Measurements from ENCODE around the gene OR2H2. TPM values are rescaled to one million over a fixed set of nuclear protein-coding genes. Genes with fewer than 3 reads are reported as not detected.

The OR2H2 gene
- total and polyA plus RNA-seq, 2 donors (not counting 1 experiment from before 2014, with no cell fraction given): not detected

GRCh38 chr6:29632789-29633533 lies 48.0 kb downstream of the OR2H2 start, which contains the start of gene GABBR1:
Gene GABBR1 (minus strand): TSS chr6:29633183. CDS start chr6:29632385, 798 bp downstream.
- Histone ChIP-seq H4K20me1 (ENCODE audit: control insufficient read depth, insufficient read depth, low read length, poor library complexity, severe bottlenecking) (peaks cover 22% of the 10 kb centered on the region), H3K4me3 (ENCODE audit: control extremely low read depth in 1 of 5, extremely low read depth in 1 of 5, insufficient read depth in 1 of 5, low read depth in 2 of 5, low read length in 4 of 5) (peak within 1 kb of the TSS; percentile 45 to 96 (median 93)), H3K27ac (ENCODE audit: low read length in 2 of 2) (peak within 1 kb of the TSS; percentile 86), H3K9ac (ENCODE audit: low read length) (peak within 1 kb of the TSS; percentile 91), H3K79me2 (ENCODE audit: control insufficient read depth, insufficient read depth, low read length) (peaks cover 15% of the 10 kb centered on the region), H3K9me3 (ENCODE audit: control extremely low read depth in 1 of 3, control insufficient read depth in 2 of 3, insufficient read depth in 1 of 3, low read length in 2 of 3) (no peaks in the 10 kb centered on the region), H3K36me3 (replicated peaks in 1 of 2; ENCODE audit: control extremely low read depth in 1 of 2, control insufficient read depth in 1 of 2, extremely low read depth in 1 of 2, insufficient read depth in 2 of 2, low read length in 1 of 2) (peaks cover 0 to 6% of the 10 kb centered on the region in 2 experiments), H3K4me2 (replicated peaks; ENCODE audit: low read depth, low read length, poor library complexity, severe bottlenecking) (peak within 1 kb of the TSS; percentile 98), H3K4me1 (ENCODE audit: control insufficient read depth in 2 of 2, insufficient read depth in 2 of 2, low read length in 2 of 2) (peaks cover 33 to 63% of the 10 kb centered on the region in 2 donors), H3K27me3 (replicated peaks in 1 of 4; ENCODE audit: control extremely low read depth in 1 of 4, control insufficient read depth in 3 of 4, insufficient read depth in 4 of 4, low read length in 3 of 4) (no peaks in the 10 kb centered on the region), H2AFZ (ENCODE audit: insufficient read depth, low read depth, low read length, poor library complexity, severe bottlenecking) (peak within 1 kb of the TSS; percentile 98)
- H3K27me3 Mint-ChIP-seq: no peaks in the 10 kb centered on the region
- peak within 1 kb of the TSS; percentile 99 for H3K27ac Mint-ChIP-seq
- under 1% methylated on average over 45 of the region's 57 CpGs for WGBS (ENCODE audit: insufficient coverage)
- CTCF ChIA-PET: interaction anchor here (0.5 to 13.5 kb wide), 5 partner anchors 12 to 879 kb away, joined by 3 to 226 read pairs (median 4); no protein-coding TSS in a partner anchor
- peak within 1 kb of the TSS; percentile 94 for H3K4me3 Mint-ChIP-seq
- intact Hi-C loops (cut with micrococcal nuclease): loop anchor here (1.0 kb wide), 1 partner anchor 16 kb away; no protein-coding TSS in a partner anchor
- POLR2A ChIA-PET: interaction anchor here (0.5 to 3.1 kb wide), 8 partner anchors 9 to 1553 kb away, joined by 3 to 30 read pairs (median 6); partner anchors contain the start of gene ZNF165
- DNase-seq (peak; percentile 78), ATAC-seq (ENCODE audit: low read depth) (peak; percentile 82)
- peaks cover 68% of the 10 kb centered on the region for H3K4me1 Mint-ChIP-seq
- no peak for TF ChIP-seq EZH2 (IDR thresholded peaks at IDR 0.05; ENCODE audit: borderline replicate concordance, insufficient read depth, low read depth, low read length, poor library complexity, severe bottlenecking)
- H3K9me3 Mint-ChIP-seq (ENCODE audit: insufficient read depth): no peaks in the 10 kb centered on the region

GRCh38 chr6:29633534-29633905 lies 48.6 kb downstream of the OR2H2 start:
- H3K4me3 Mint-ChIP-seq: peak overlapping the region; percentile 94
- H3K9me3 Mint-ChIP-seq (ENCODE audit: insufficient read depth): no peaks in the 10 kb centered on the region
- DNase-seq (peak; percentile 53), ATAC-seq (ENCODE audit: low read depth) (peak; percentile 0)
- peak overlapping the region; percentile 98 for H3K4me2 ChIP-seq (replicated peaks; ENCODE audit: low read depth, low read length, poor library complexity, severe bottlenecking)
- H3K4me1 ChIP-seq (ENCODE audit: control insufficient read depth in 2 of 2, insufficient read depth in 2 of 2, low read length in 2 of 2): peaks cover 33 to 58% of the 10 kb centered on the region in 2 donors
- peak overlapping the region; percentile 98 for H2AFZ ChIP-seq (ENCODE audit: insufficient read depth, low read depth, low read length, poor library complexity, severe bottlenecking)
- H3K79me2 ChIP-seq (ENCODE audit: control insufficient read depth, insufficient read depth, low read length): peaks cover 15% of the 10 kb centered on the region
- intact Hi-C loops (cut with micrococcal nuclease): loop anchor here (1.0 kb wide), 1 partner anchor 16 kb away; no protein-coding TSS in a partner anchor
- H3K27me3 Mint-ChIP-seq: no peaks in the 10 kb centered on the region
- H3K27ac Mint-ChIP-seq: peak overlapping the region; percentile 99
- peaks cover 65% of the 10 kb centered on the region for H3K4me1 Mint-ChIP-seq
- peak overlapping the region; percentile 91 for H3K9ac ChIP-seq (ENCODE audit: low read length)
- TF ChIP-seq EZH2 (IDR thresholded peaks at IDR 0.05; ENCODE audit: borderline replicate concordance, insufficient read depth, low read depth, low read length, poor library complexity, severe bottlenecking) (no peak), CTCF (IDR thresholded peaks at IDR 0.05) (no peak)
- ChIA-PET CTCF (interaction anchor here (0.5 to 13.5 kb wide), 5 partner anchors 11 to 880 kb away, joined by 3 to 226 read pairs (median 4); no protein-coding TSS in a partner anchor), POLR2A (interaction anchor here (1.0 to 3.1 kb wide), 5 partner anchors 10 to 116 kb away, joined by 3 to 30 read pairs (median 6); no protein-coding TSS in a partner anchor)
- WGBS (ENCODE audit: insufficient coverage): 20% methylated on average over 7 of the region's 9 CpGs
- peaks cover 0 to 6% of the 10 kb centered on the region in 2 experiments for H3K36me3 ChIP-seq (replicated peaks in 1 of 2; ENCODE audit: control extremely low read depth in 1 of 2, control insufficient read depth in 1 of 2, extremely low read depth in 1 of 2, insufficient read depth in 2 of 2, low read length in 1 of 2)
- H3K27me3 ChIP-seq (replicated peaks in 1 of 4; ENCODE audit: control extremely low read depth in 1 of 4, control insufficient read depth in 3 of 4, insufficient read depth in 4 of 4, low read length in 3 of 4): no peaks in the 10 kb centered on the region
- H3K9me3 ChIP-seq (ENCODE audit: control extremely low read depth in 1 of 3, control insufficient read depth in 2 of 3, insufficient read depth in 1 of 3, low read length in 2 of 3): no peaks in the 10 kb centered on the region
- H3K4me3 ChIP-seq (ENCODE audit: control extremely low read depth in 1 of 5, extremely low read depth in 1 of 5, insufficient read depth in 1 of 5, low read depth in 2 of 5, low read length in 4 of 5): peak overlapping the region; percentile 45 to 96 (median 93)
- peak overlapping the region; percentile 70 to 86 for H3K27ac ChIP-seq (ENCODE audit: low read length in 2 of 2)
- H4K20me1 ChIP-seq (ENCODE audit: control insufficient read depth, insufficient read depth, low read length, poor library complexity, severe bottlenecking): peaks cover 22% of the 10 kb centered on the region

Measured in B cell (primary cell).